HG03565 (cell line): Measurements from ENCODE around the gene CFHR3.
"Not testable (repeated sequence)": the region's sequence is repeated elsewhere in the genome, so short reads cannot be mapped to it uniquely, and the experiment has no call there.

ENCODE experiments used
- ATAC-seq: cut with Tn5 transposase; IDR thresholded peaks from one replicate; pipeline ENCODE4 v1.9.1; 2021; ENCODE audit warnings: mild to moderate bottlenecking, moderate library complexity; ENCODE audit not compliant: unreplicated experiment

The CFHR3 gene

GRCh38 chr1:196774603-196775002 is at the start of gene CFHR3:
TSS of gene CFHR3 (plus strand) at chr1:196774840. CDS start at chr1:196774887, 47 bp downstream.
- peak; percentile 89 for ATAC-seq

- no peak for ATAC-seq
Measured at GRCh38 chr1:196732526-196732925, 42.1 kb upstream of the CFHR3 start.

- no peak for ATAC-seq
Measured at GRCh38 chr1:196733091-196733970, 41.3 kb upstream of the CFHR3 start.

GRCh38 chr1:196734006-196734405 is 40.6 kb upstream of the CFHR3 start:
- no peak for ATAC-seq

- ATAC-seq = no peak
Measured at GRCh38 chr1:196734460-196734859, 40.2 kb upstream of the CFHR3 start.

- ATAC-seq = no peak
Measured at GRCh38 chr1:196738730-196739129, 35.9 kb upstream of the CFHR3 start.

- ATAC-seq = peak; percentile 78
Measured at GRCh38 chr1:196743244-196743643, 31.4 kb upstream of the CFHR3 start.

GRCh38 chr1:196765019-196765740 is 9.5 kb upstream of the CFHR3 start:
- ATAC-seq = not testable (repeated sequence)

GRCh38 chr1:196769823-196770222 is 4.8 kb upstream of the CFHR3 start:
- ATAC-seq = not testable (repeated sequence)

GRCh38 chr1:196773713-196774112 is 927 bp upstream of the CFHR3 start:
- ATAC-seq = no peak

GRCh38 chr1:196774175-196774574 is 465 bp upstream of the CFHR3 start:
- ATAC-seq = no peak

GRCh38 chr1:196777603-196778002 is 3.0 kb downstream of the CFHR3 start:
- ATAC-seq = no peak

- no peak for ATAC-seq
Measured at GRCh38 chr1:196779093-196779492, 4.5 kb downstream of the CFHR3 start.

GRCh38 chr1:196791252-196791651 is 16.6 kb downstream of the CFHR3 start:
- not testable (repeated sequence) for ATAC-seq

GRCh38 chr1:196794103-196794502 is 19.5 kb downstream of the CFHR3 start:
- not testable (repeated sequence) for ATAC-seq

GRCh38 chr1:196797891-196798290 is 23.3 kb downstream of the CFHR3 start:
- ATAC-seq = no peak

GRCh38 chr1:196801920-196802319 is 27.3 kb downstream of the CFHR3 start:
- not testable (repeated sequence) for ATAC-seq

- ATAC-seq = no peak
Measured at GRCh38 chr1:196808529-196809235, 34.0 kb downstream of the CFHR3 start.

GRCh38 chr1:196817442-196817841 is 42.8 kb downstream of the CFHR3 start:
- ATAC-seq = not testable (repeated sequence)

- ATAC-seq = not testable (repeated sequence)
Measured at GRCh38 chr1:196819531-196819930, 44.9 kb downstream of the CFHR3 start, which contains the start of gene CFHR1. TSS of gene CFHR1 (plus strand) at chr1:196819731. CDS start at chr1:196819845, 114 bp downstream.

GRCh38 chr1:196827860-196828259 is 53.2 kb downstream of the CFHR3 start:
- ATAC-seq = peak; percentile 99
